SK-N-MC (cell line): ENCODE measurements around the gene NEXN.

Experiments used
- DNase-seq: peaks from one replicate; pipeline ENCODE4 v3.0.0-alpha.2; 2011; ENCODE audit warnings: low read depth, low spot score
- H3K27ac ChIP-seq: fragments of 200-600 bp; sonication (generic); 2 replicates; pipeline ENCODE4 v1.5.1; 2016; ENCODE audit warnings: mixed run types
- H3K36me3 ChIP-seq: fragments of 200-600 bp; sonication (generic); 2 replicates; pipeline ENCODE4 v1.6.1; 2017; ENCODE audit warnings: antibody characterized with exemption, low read length, mixed read lengths; ENCODE audit not compliant: insufficient read depth
- H3K4me3 ChIP-seq: fragments of 200-600 bp; sonication (generic); 2 replicates; pipeline ENCODE4 v1.5.1; 2016
- H3K9ac ChIP-seq: fragments of 200-600 bp; sonication (generic); 2 replicates; pipeline ENCODE4 v1.8.0; 2017; ENCODE audit warnings: mixed run types, mixed read lengths; ENCODE audit not compliant: insufficient read length
- H3K9me3 ChIP-seq: fragments of 200-600 bp; sonication (generic); 2 replicates; pipeline ENCODE4 v1.6.1; 2017; ENCODE audit warnings: low read depth, mild to moderate bottlenecking, antibody characterized with exemption, low read length, moderate library complexity, mixed read lengths
- EZH2 ChIP-seq: fragments of 200-600 bp; sonication (generic); IDR thresholded peaks from one replicate; pipeline ENCODE4 v1.6.1; 2017; ENCODE audit warnings: antibody characterized with exemption
- FOXP2 ChIP-seq: optimal IDR thresholded peaks from 2 replicates; pipeline ENCODE3; 2011; ENCODE audit warnings: mild to moderate bottlenecking, moderate library complexity; ENCODE audit not compliant: insufficient read depth; ENCODE audit errors: extremely low read length, control extremely low read depth
- POLR2AphosphoS5 ChIP-seq: IDR thresholded peaks from 2 replicates; pipeline ENCODE4 v1.6.1; 2012; ENCODE audit warnings: mild to moderate bottlenecking, low read depth, low read length, borderline replicate concordance

The NEXN gene

GRCh38 chr1:77945345-77945744 is 56.9 kb downstream of the NEXN start:
- no peaks in the 10 kb centered on the region for H3K9me3 ChIP-seq
- TF ChIP-seq POLR2AphosphoS5 = no peak
- TF ChIP-seq EZH2 = no peak
- TF ChIP-seq FOXP2 = no peak
- H3K36me3 ChIP-seq = peaks cover 92% of the 10 kb centered on the region

GRCh38 chr1:77948841-77949424 is 60.5 kb downstream of the NEXN start:
- Histone ChIP-seq H3K9me3 (no peaks in the 10 kb centered on the region), H3K4me3 (no peak overlapping the region), H3K36me3 (peaks cover 95% of the 10 kb centered on the region), H3K27ac (no peak overlapping the region), H3K9ac (no peak overlapping the region)
- no peak for TF ChIP-seq FOXP2
- TF ChIP-seq POLR2AphosphoS5 = no peak
- no peak for TF ChIP-seq EZH2
- DNase-seq = no peak

More at GRCh38 chr1:77945345-77945744, 56.9 kb downstream of the NEXN start:
- H3K27ac ChIP-seq = no peak overlapping the region
- no peak for DNase-seq
- no peak overlapping the region for H3K4me3 ChIP-seq
- no peak overlapping the region for H3K9ac ChIP-seq

GRCh38 chr1:77950873-77951272 is 62.4 kb downstream of the NEXN start:
- no peak for TF ChIP-seq POLR2AphosphoS5
- no peak for TF ChIP-seq FOXP2
- no peak for TF ChIP-seq EZH2
- peaks cover 97% of the 10 kb centered on the region for H3K36me3 ChIP-seq
- H3K9me3 ChIP-seq = no peaks in the 10 kb centered on the region
- no peak for DNase-seq
- no peak overlapping the region for H3K9ac ChIP-seq
- no peak overlapping the region for H3K4me3 ChIP-seq
- H3K27ac ChIP-seq = peak overlapping the region; percentile 59

GRCh38 chr1:77951328-77951727 is 62.9 kb downstream of the NEXN start:
- no peak overlapping the region for H3K27ac ChIP-seq

GRCh38 chr1:77953907-77954306 is 65.5 kb downstream of the NEXN start:
- no peak overlapping the region for H3K4me3 ChIP-seq
- no peak for DNase-seq
- H3K9ac ChIP-seq = no peak overlapping the region
- peaks cover 98% of the 10 kb centered on the region for H3K36me3 ChIP-seq
- TF ChIP-seq EZH2 (no peak), POLR2AphosphoS5 (no peak), FOXP2 (no peak)
- no peak overlapping the region for H3K27ac ChIP-seq
- H3K9me3 ChIP-seq = no peaks in the 10 kb centered on the region

More at GRCh38 chr1:77951328-77951727, 62.9 kb downstream of the NEXN start:
- Histone ChIP-seq H3K4me3 (no peak overlapping the region), H3K36me3 (peaks cover 98% of the 10 kb centered on the region), H3K9ac (no peak overlapping the region), H3K9me3 (no peaks in the 10 kb centered on the region)
- DNase-seq = no peak
- TF ChIP-seq EZH2 (no peak), FOXP2 (no peak), POLR2AphosphoS5 (no peak)

GRCh38 chr1:77954521-77954920 is 66.1 kb downstream of the NEXN start:
- H3K36me3 ChIP-seq = peaks cover 96% of the 10 kb centered on the region
- no peak for TF ChIP-seq FOXP2
- TF ChIP-seq EZH2 = no peak
- TF ChIP-seq POLR2AphosphoS5 = no peak
- H3K27ac ChIP-seq = no peak overlapping the region
- no peak for DNase-seq
- H3K9me3 ChIP-seq = no peaks in the 10 kb centered on the region
- H3K4me3 ChIP-seq = no peak overlapping the region
- H3K9ac ChIP-seq = no peak overlapping the region

GRCh38 chr1:77955709-77956108 is 67.3 kb downstream of the NEXN start:
- TF ChIP-seq FOXP2 = no peak
- no peak for TF ChIP-seq EZH2
- no peak for TF ChIP-seq POLR2AphosphoS5
- Histone ChIP-seq H3K27ac (no peak overlapping the region), H3K9ac (no peak overlapping the region), H3K4me3 (no peak overlapping the region), H3K9me3 (no peaks in the 10 kb centered on the region), H3K36me3 (peaks cover 96% of the 10 kb centered on the region)
- no peak for DNase-seq

GRCh38 chr1:77956464-77956863 is 68.0 kb downstream of the NEXN start:
- DNase-seq = no peak
- H3K36me3 ChIP-seq = peaks cover 96% of the 10 kb centered on the region
- H3K9me3 ChIP-seq = no peaks in the 10 kb centered on the region
- no peak overlapping the region for H3K4me3 ChIP-seq
- TF ChIP-seq EZH2 = no peak
- TF ChIP-seq FOXP2 = no peak
- TF ChIP-seq POLR2AphosphoS5 = no peak
- no peak overlapping the region for H3K9ac ChIP-seq
- H3K27ac ChIP-seq = no peak overlapping the region

- no peak overlapping the region for H3K9ac ChIP-seq
- H3K36me3 ChIP-seq = peaks cover 98% of the 10 kb centered on the region
- H3K27ac ChIP-seq = no peak overlapping the region
- DNase-seq = no peak
- H3K9me3 ChIP-seq = no peaks in the 10 kb centered on the region
- TF ChIP-seq POLR2AphosphoS5 (no peak), FOXP2 (no peak), EZH2 (no peak)
- no peak overlapping the region for H3K4me3 ChIP-seq
These were observed 70.0 kb downstream of the NEXN start for GRCh38 chr1:77958391-77958790.
